HG03045 (cell line): ENCODE measurements around the gene SOHLH1.

Source experiments
- ATAC-seq: cut with Tn5 transposase; IDR thresholded peaks from one replicate; pipeline ENCODE4 v1.9.1; 2021; ENCODE audit warnings: mild to moderate bottlenecking, moderate library complexity; ENCODE audit not compliant: unreplicated experiment

SOHLH1 gene

DNA sequence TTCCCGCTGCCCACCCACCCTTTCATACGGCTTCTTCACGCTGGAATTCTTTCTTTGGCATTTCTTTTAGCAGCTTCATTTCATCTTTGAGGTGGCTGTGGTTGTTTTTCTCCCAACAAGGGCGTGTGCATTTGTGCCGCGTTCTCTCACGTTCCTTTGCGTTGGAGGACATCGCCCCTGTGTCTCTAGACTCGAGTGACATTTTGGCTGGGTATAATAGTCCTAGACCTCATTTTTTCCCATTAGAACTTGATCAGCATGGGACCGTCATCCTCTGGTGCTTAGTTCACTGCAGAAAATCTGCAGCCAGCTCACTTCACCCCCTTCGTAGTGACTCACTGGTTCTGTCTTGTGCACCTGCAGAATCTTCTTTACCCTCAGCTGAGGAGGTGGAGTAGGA, 32.2 kb upstream of the SOHLH1 start:
- no peak for ATAC-seq

DNA sequence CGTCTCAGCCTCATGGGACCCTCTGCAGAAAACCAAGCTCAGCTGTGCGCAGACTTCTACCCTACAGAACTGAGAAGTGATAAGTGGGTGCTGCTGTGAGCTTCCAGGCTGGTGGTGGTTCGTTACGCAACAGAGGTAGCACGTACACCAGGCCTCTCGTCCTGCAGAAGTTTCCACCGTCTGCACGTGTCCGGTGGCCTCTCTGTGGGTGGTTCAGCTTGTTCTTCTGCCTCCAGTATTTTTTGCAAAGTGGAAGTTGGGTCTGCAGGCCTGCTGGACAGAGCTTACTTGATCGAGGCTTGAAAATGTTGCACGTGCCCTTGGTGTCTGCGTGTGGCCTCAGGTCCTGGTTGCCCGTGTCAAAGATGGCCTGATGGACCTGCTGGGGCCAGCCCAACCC, 30.2 kb upstream of the SOHLH1 start:
- ATAC-seq: no peak

DNA sequence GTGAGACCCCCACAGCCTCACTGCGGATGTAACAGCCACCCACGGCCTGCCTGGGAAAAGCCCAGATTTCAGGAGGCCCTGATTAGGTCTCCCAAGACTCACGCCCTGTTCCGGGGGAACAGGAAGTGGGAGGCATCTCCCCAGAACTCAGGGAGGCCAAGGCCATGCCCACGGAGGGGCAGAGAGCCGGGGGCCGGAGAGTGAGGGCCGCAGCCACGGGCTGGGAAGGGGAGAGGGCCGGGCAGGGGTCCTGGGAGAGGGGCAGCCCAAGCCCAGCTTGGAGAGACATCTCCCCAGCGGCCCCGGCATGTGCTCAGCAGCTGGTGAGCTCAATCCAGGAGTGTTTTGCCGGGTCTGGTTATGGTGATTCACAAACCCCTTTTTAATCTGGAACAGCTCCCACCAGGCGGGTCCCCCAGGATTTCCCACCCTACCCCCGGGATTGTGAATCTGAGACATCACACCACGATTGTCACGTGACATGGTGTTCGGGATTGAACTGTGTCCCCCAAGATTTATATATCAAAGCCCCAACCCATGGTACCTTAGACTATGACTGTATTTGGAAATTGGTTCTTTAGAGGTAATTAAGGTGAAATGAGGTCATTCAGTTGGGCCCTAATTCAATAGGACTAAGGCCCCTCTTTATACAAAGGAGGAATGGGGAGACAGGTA, 29.3 kb upstream of the SOHLH1 start:
- no peak for ATAC-seq

DNA sequence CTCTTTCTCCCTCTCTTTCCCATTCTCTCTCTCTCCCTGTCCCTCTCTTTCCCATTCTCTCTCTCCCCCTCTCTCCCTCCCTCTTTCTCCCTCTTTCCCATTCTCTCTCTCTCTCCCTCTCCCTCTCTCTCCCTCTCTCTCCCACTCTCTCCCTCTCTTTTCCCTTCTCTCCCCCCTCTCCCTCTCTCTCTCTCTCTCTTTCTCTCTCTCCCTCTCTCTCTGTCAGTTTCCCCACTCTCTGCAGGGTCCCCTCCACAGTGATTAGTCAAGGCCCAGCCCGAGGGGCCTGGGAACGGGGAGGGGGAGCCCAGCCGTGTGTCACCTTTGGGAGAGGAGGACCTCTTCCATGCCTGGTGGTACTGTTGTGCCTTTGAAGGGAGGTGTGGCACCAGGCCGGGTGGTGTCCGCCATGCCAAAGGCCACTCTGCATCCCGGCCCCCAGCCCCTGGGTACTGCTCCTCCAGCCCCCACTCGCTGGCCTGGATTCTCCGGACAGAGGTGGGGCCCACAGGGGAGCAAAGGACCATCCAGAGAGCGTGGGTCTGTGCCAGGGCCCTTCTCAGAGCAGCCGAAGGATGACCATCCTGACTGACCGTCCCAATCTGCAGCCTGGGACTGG, 28.1 kb upstream of the SOHLH1 start:
- no peak for ATAC-seq

DNA sequence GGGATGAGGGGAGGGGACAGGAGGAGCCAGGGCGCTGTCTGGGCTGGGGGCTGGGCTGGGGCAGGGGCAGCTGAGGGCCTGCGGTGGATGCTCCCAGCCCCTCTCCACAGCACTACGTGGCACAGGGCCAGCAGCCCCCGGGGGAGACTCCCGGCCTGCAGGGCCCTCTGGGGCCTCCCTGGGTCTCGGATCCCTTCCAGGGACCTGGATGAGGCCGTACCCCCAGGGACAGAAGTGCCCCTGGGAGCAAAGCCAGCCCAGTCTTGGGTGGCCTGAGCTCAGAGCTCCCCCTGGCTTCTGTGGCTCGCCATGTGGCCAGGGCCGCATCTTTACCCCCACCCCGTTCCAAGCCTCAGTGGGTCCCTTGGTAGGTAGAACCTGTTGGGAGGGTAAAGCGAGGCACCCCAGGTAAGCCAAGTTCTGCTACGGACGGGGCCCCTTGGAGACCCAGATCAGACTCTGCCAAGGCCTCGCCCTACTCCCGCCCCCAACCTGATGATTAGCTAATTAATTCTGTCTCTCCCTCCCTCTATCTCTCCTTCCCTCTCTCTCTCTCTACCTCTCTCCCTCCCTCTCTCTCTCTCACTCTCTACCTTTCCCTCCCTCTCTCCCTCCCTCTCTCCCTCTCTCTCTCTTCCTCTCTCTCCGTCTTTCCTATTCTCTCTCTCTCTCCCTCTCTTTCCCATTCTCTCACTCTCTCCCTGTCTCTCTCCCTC, 27.0 kb upstream of the SOHLH1 start:
- no peak for ATAC-seq

DNA sequence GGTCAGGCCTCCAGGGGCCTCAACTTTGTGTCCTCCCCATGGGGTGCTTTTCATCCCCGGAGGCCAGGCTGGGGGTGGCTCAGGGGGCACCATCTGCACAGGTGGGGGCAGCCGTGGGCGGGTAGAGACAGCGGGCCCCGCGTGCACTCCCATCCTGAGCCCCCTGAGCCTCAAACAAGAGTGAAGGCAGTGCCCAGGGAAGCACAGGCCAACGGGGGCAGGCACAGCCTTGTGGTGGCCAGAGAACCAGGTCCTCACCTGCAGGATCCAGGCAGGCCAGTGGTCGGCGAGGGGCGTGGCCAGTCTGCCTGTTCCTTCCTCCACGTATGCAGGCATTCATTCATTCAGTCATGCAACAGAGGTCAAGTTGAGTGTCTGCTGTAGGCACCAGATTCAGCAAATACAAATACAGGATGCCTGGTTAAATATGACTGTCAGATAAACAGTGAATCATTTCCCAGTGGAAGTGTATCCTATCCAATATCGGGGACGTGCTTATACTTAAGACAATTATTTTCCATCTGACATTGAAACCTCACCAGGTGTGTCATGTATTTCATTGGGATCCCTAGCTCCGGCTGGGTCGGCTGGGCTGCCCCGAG, 25.0 kb upstream of the SOHLH1 start:
- ATAC-seq: no peak

DNA sequence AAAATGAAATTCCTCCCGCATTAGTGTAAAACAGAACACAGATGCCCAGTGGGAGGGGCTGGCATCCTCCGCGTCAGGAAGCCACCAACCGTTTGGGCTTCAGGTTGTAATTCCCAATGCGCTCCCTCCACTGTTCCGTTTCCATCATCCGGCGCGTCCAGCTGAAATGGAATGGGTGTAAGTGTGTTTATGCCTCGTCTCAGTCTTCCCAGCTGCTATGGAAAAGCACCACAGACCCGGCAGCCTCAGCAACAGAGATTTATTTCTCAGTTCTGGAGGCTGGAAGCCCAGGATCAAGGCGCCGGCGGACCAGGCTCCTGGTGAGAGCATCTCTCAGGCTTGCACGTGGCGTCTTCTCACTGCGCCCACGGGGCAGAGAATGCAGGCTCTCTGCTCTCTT, 23.1 kb upstream of the SOHLH1 start:
- no peak for ATAC-seq

DNA sequence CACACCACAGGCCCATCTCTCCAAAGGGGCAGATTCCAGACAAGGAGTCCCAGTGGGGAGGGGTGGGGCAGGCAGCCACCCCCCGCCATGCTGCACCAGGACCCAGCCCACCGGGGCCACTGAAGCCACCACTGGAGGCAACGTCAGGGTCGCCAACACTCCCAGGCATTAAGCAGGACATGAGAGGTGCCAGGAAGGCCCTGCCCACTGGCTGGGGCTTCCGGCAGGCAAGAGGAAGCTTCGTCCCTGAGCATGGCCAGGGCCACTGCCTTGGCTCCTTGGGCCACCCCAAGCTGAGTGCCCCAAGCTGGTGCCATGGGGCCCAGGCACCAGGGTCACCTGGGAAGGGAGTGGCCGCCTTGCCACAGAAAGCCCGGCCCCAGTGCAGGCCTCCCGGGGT, 20.2 kb upstream of the SOHLH1 start:
- ATAC-seq: no peak

DNA sequence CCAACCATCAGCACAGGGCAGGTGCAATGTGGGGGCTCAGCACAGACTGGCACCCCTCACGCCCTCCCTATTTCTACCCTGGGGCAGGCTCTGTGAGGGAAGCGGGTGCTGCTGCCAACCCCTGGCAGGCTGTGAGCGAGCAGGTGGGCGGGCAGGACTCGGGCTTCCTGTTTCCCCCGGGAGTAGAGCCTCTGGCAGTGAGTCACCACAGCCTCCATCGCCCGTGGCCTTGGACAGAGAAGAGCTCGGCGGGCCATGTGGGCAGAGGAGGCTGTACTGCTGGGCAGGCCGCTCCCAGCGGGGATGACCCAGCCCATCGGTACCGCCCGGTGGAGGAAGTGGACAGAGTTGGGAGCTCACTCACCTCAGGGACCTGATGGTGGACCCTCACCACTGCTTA, 19.3 kb upstream of the SOHLH1 start:
- ATAC-seq: no peak

DNA sequence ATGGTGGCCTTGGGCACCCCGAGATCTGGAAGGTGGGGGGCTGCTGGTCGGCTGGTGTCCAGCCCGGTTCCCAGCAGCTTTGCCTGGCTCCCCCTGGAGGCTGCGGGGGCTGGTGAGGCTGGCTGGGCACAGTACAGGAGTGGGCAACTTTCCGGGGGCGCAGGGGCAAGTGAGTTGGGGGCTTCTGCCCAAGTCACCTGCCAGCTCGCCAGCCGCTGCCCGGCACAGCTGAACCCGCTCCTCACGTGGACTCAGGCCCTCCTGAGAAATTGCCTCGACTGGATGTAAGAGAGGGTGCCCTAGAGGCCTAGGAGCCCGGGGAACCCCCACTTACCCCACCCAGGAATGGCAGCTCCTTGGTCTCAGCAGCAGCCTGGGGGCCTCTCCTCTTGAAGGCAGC, 18.1 kb upstream of the SOHLH1 start:
- ATAC-seq: no peak

DNA sequence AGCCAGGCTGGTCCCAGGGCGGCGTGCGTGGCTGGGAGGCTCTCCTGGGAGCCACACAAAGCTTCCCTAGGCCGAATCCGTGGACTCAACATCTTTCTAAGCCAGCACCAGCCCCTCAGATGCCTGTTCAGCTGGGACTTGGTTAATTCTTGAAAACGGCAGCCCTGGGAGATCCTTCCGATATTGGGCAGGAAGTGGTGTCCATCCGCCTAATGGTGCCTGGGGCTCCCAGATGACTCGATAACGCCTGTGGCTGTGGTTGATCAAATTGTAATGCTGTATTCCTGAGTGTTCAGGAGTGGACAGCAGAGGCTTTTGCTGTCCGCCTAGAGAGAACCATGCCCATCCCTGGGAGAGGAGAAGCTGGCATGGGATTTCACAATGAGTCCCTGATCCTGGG, 16.8 kb upstream of the SOHLH1 start:
- no peak for ATAC-seq

DNA sequence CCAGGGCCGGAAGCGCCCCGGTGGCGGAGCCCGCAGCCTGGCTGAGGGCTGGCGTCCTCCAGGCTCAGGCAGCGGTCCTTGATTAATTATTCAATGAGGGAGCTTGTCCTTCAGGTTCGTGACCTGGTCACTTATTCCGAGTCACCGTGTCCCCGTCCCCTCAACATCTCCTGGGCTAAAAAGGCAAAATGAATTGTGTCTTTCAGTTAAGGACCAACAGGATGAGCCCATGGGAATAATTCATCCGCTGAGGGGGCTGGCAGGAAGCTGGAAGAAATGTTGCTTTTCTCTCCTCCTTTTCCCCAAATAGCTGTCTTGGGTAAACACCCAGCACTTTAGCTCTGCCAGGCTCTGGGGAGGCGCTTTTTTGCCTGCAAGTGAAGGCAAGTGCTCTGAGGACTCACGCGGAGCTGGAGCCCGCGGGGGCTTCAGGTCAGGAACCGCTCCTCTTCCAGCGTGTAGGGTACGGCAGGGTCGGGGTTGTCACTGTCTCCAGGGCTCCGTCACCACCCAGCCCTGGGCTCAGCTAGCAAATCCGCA, 15.8 kb upstream of the SOHLH1 start:
- no peak for ATAC-seq

DNA sequence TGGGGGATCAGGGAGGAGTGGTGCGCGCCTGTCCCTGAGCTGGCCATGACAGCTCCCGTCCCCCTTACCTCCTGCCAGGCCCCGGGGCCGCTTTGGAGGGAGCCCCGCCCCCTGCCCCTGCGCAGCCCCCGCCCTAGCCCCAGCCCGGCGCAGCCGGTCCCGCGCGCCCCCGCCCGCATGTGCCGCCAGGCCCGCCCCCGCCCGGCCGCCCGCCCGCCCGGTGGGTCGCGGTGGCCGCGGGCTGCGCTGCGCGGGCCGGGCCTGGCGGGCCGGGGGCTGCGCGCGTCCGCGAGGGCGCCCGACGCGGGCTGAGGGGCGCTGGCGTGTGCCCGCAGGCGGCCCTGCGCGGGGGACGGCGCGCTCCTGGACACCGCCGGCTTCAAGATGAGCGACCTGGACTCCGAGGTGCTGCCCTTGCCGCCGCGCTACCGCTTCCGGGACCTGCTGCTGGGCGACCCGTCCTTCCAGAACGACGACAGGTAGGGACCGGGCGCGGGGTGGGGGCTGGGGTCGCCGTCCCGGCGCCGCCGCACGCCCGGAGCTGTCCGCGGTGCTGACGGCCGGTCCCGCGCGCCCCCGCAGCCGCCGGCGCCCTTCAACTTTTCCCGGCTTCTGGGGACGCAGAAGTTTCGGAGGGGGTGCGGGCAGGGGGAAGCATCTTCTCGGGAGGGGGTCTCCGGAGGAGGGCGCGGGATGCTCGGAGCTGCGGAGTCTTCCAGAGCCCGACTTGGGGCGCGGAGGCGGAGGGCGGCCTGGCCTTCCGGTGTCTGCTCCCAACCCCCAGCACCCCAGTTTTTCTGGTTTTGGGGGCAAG, 15.2 kb upstream of the SOHLH1 start:
- no peak for ATAC-seq

DNA sequence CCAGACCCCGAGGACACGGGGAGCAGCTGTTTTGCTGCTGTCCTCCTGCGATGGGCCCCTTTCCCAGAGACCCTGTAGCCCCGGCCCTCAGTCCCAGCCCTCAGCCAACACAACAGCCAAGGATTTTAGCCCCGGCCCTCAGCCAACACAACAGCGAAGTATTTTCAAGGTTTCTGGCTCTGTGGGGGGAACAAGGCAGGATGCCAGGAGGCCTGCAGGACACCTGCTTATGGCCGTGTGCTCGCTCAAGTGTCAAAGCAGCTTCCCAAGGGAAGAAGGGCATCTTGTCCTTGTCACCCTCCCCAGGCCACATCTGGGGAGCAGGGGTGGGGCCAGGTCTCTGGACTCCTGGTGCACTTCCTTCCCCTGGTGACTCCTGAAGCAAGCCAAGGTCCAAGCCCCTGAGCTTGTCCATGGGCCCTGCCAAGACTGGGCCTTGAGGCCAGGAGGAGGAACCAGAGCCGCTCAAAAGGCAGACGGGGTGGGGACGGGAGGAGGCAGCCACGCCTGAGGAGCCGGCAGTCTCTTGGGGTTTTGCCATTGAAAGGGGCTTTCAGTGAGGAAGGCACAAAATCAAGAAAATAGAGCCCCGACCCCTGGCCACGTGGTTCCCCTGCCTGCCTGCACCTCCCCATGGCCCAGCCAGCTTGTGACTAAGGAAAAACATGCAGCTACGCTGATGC, 13.5 kb upstream of the SOHLH1 start:
- ATAC-seq: no peak

DNA sequence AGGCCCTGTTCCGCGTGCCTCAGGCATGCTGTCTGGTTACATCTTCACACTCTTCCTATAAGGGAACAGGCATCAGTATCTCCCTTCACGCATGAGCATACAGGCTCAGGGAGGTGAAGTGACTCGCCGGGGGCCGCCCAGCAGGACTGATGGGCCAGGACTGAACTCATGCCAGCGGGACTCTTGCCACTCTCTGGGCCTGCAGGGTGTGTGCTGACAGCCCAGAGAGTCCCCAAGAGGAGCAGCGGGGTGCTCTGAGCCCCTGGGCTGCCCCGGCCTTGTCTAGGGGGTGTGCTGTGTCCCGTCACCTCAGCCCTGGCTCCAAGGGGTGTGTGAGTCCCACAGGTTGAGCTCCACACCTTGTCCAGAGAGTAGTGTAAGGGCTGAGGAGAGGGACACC, 12.6 kb upstream of the SOHLH1 start:
- ATAC-seq: no peak

DNA sequence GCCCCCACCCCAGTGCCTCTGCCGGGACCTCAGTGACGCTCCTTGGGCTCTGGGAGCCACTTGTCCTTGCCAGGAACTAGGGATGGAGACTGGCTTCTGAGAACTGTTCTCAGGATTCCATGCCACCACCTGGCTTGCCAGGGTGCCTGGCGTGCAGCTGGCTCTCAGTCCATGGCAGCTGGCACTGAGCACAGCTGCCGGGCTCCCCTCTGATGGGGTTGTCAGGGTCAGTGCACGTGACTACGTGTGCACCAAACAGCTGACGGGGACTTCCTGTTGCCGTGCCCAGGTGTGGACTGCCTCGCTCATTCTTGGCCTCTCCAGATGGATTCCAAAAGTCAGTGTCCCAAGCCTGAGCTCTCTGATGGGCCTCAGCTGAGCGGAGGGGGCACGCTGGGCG, 12.1 kb upstream of the SOHLH1 start:
- ATAC-seq: no peak

DNA sequence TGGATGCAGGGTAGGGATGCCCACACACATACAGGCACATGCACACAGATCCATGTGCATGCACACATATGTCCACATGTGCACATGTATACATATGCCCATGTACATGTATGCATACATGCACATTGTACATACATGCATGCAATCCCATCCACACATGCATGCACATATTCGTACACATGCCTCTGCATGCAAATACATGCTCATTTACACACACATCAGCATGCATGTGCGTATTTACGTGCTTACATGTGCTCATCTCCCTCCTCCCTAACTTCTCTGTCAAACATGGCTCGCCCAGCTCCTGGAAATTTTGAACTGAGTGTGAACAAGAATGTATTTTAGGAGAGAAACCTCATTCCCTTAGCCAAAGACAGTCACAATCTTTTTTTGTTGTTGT, 8.9 kb upstream of the SOHLH1 start:
- no peak for ATAC-seq

DNA sequence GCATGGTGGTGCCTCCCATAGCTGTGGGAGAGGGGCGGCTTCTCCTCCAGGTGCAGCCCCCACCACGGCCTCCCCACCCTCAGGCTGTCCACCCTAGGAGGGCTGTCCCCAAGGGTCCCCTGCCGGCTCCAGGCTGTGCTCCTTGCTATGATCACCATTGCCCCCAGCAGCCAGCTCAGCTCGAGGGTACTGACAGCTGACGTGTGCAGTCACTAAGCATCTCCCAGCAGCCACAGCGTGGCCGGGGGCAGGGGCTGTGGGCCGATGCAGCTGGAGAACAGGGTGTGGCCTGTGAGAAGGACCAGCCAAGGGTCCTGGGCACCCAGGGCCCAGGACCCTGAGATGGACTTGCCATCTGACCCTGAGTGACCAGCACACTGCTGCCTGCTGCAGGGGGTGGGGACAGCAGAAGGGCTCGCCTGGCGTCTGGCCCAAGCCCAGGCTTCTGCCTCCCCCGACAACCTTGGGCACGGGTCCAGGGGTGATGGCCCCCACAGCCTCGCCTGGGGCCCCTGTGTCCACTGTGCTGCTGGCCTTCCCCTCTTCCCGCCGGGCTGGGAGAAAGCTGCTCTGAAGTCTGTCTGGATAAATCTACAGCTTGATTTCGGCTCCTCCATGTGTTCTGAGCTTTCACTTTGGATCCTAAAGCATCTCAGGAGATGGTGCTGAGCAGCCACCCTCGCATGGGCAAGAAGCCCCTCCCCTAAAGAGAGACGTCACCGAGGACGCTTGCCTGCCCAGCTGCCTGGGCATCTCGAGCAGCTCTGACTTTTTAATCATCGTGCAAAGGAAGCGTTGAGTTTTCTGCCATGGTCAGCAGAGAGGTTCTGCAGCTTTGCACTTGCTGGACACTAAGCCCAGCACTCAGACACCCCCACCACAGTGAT, 8.2 kb upstream of the SOHLH1 start:
- ATAC-seq: no peak

DNA sequence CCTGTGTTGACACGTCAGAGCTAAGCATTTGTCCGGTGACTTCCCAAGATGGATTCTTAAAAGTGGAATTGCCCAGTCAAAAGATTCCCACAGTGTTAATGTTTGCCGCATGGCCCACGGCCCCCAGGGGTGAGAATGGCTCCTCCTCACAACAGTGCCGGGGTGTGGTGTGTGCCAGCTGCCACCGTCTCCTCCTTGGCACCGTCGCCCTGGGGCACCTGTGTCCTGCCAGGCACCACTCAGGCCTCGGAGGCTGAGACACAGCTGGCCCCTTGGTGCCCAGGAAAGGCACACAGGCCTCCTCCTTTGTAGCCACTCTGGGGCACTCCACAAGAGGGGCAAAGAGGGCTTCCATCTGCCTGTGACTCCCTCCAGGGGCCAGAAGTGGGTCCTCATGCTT, 7.0 kb upstream of the SOHLH1 start:
- ATAC-seq: no peak
